ENCODE data around the gene ABLIM2. TPM values are rescaled to one million over a fixed set of nuclear protein-coding genes. Genes with fewer than 3 reads are reported as not detected.
A peak's percentile ranks its signal among the peaks of the same experiment; 100 is the strongest.

Gene ABLIM2
- total RNA-seq, 2 donors from 2014 or later, result 6.0 to 20.8 TPM

GRCh38 chr4:8169763-8170162, 11.2 kb upstream of the ABLIM2 start:
- 90 to 100% methylated on average over 1 to 3 of the region's 3 CpGs for WGBS, 2 donors
- no peaks in the 10 kb centered on the region for H3K9me3 ChIP-seq
- no peaks in the 10 kb centered on the region for H3K36me3 ChIP-seq (replicated peaks in 1 of 2; ENCODE audit: insufficient read depth in 1 of 2, low read depth in 2 of 2)
- H3K27me3 ChIP-seq, result no peaks in the 10 kb centered on the region
- TF ChIP-seq CTCF (IDR thresholded peaks at IDR 0.05), result no peak
- TF ChIP-seq POLR2A (IDR thresholded peaks at IDR 0.05), result no peak
- no peak for DNase-seq
- H3K4me3 ChIP-seq, result no peak overlapping the region
- no peak for ATAC-seq
- H3K4me1 ChIP-seq, result no peaks in the 10 kb centered on the region
- H3K27ac ChIP-seq, result no peak overlapping the region
- intact Hi-C loops (cut with DNase I), result loop anchor here (10.0 kb wide), 1 partner anchor 235 kb away; no protein-coding TSS in a partner anchor

GRCh38 chr4:8168832-8169598, 10.4 kb upstream of the ABLIM2 start:
- intact Hi-C loops (cut with DNase I), result no loop called here
- Histone ChIP-seq H3K36me3 (replicated peaks in 1 of 2; ENCODE audit: insufficient read depth in 1 of 2, low read depth in 2 of 2) (no peaks in the 10 kb centered on the region), H3K4me3 (no peak overlapping the region), H3K4me1 (peaks cover 6% of the 10 kb centered on the region), H3K27me3 (no peaks in the 10 kb centered on the region), H3K27ac (no peak overlapping the region), H3K9me3 (no peaks in the 10 kb centered on the region)
- 82 to 84% methylated on average over 5 of the region's 5 CpGs for WGBS, 2 donors
- TF ChIP-seq POLR2A (IDR thresholded peaks at IDR 0.05) (no peak), CTCF (IDR thresholded peaks at IDR 0.05) (no peak)
- no peak for ATAC-seq
- no peak for DNase-seq

- DNase-seq (no peak), ATAC-seq (no peak)
- 88 to 100% methylated on average over 1 of the region's 1 CpG for WGBS, 2 donors
- H3K4me1 ChIP-seq, result peaks cover 13% of the 10 kb centered on the region
- intact Hi-C loops (cut with DNase I), result no loop called here
- H3K9me3 ChIP-seq, result no peaks in the 10 kb centered on the region
- H3K4me3 ChIP-seq, result no peak overlapping the region
- H3K36me3 ChIP-seq (replicated peaks in 1 of 2; ENCODE audit: insufficient read depth in 1 of 2, low read depth in 2 of 2), result no peaks in the 10 kb centered on the region
- TF ChIP-seq POLR2A (IDR thresholded peaks at IDR 0.05) (no peak), CTCF (IDR thresholded peaks at IDR 0.05) (peak in 3 of 7 experiments; percentile 19 to 33 (median 21))
- H3K27me3 ChIP-seq, result no peaks in the 10 kb centered on the region
- H3K27ac ChIP-seq, result no peak overlapping the region
These were observed 9.6 kb upstream of the ABLIM2 start for GRCh38 chr4:8168232-8168631.

- WGBS, 2 donors, result 35 to 48% methylated on average over 2 of the region's 2 CpGs
- Histone ChIP-seq H3K4me3 (no peak overlapping the region), H3K9me3 (no peaks in the 10 kb centered on the region), H3K27me3 (no peaks in the 10 kb centered on the region), H3K36me3 (replicated peaks in 1 of 2; ENCODE audit: insufficient read depth in 1 of 2, low read depth in 2 of 2) (no peaks in the 10 kb centered on the region), H3K27ac (peak overlapping the region in 2 of 4 donors; percentile 2 to 51), H3K4me1 (peaks cover 13% of the 10 kb centered on the region)
- ATAC-seq (peak; percentile 34), DNase-seq (peak in 1 of 4 donors; percentile 66)
- intact Hi-C loops (cut with DNase I), result no loop called here
- TF ChIP-seq POLR2A (IDR thresholded peaks at IDR 0.05), result no peak
- no peak for TF ChIP-seq CTCF (IDR thresholded peaks at IDR 0.05)
These were observed 9.2 kb upstream of the ABLIM2 start for GRCh38 chr4:8167815-8168214.

GRCh38 chr4:8167291-8167690, 8.7 kb upstream of the ABLIM2 start:
- H3K27ac ChIP-seq, result peak overlapping the region in 2 of 4 donors; percentile 2 to 51
- no peaks in the 10 kb centered on the region for H3K27me3 ChIP-seq
- ATAC-seq (no peak), DNase-seq (no peak)
- H3K36me3 ChIP-seq (replicated peaks in 1 of 2; ENCODE audit: insufficient read depth in 1 of 2, low read depth in 2 of 2), result no peaks in the 10 kb centered on the region
- peaks cover 13% of the 10 kb centered on the region for H3K4me1 ChIP-seq
- intact Hi-C loops (cut with DNase I), result no loop called here
- no peak for TF ChIP-seq POLR2A (IDR thresholded peaks at IDR 0.05)
- no peak for TF ChIP-seq CTCF (IDR thresholded peaks at IDR 0.05)
- WGBS, 2 donors, result 57 to 73% methylated on average over 2 of the region's 2 CpGs
- no peak overlapping the region for H3K4me3 ChIP-seq
- H3K9me3 ChIP-seq, result no peaks in the 10 kb centered on the region

All from body of pancreas (tissue), 4 donors.